Karpas-422 (cell line): ENCODE data around the gene ATP6V0B. TPM values are rescaled to one million over a fixed set of nuclear protein-coding genes. Genes with fewer than 3 reads are reported as not detected.
A peak's percentile ranks its signal among the peaks of the same experiment; 100 is the strongest.

Source experiments
- DNase-seq: peaks from one replicate; pipeline ENCODE4 v3.0.0-alpha.2; 2015
- H2AFZ ChIP-seq: fragments of 200-600 bp; sonication (generic); 2 replicates; pipeline ENCODE4 v1.6.1; 2014; ENCODE audit warnings: antibody characterized with exemption, low read length, mixed read lengths
- H3K27ac ChIP-seq: fragments of 200-600 bp; sonication (generic); 2 replicates; pipeline ENCODE4 v1.5.1; 2014; ENCODE audit warnings: mild to moderate bottlenecking, low read length, moderate library complexity
- H3K27me3 ChIP-seq: fragments of 200-600 bp; sonication (generic); 2 replicates; pipeline ENCODE4 v1.6.1; 2014; ENCODE audit warnings: low read length, mixed read lengths
- H3K36me3 ChIP-seq: fragments of 200-600 bp; sonication (generic); 2 replicates; pipeline ENCODE4 v1.6.1; 2014; ENCODE audit warnings: low read length, mixed read lengths; ENCODE audit not compliant: insufficient read depth
- H3K4me1 ChIP-seq: fragments of 200-600 bp; sonication (generic); 2 replicates; pipeline ENCODE4 v1.6.1; 2014; ENCODE audit warnings: mild to moderate bottlenecking, low read length, mixed read lengths
- H3K4me2 ChIP-seq: fragments of 200-600 bp; sonication (generic); 2 replicates; pipeline ENCODE4 v1.6.1; 2014; ENCODE audit warnings: low read length, low read depth, mild to moderate bottlenecking; ENCODE audit not compliant: poor library complexity, severe bottlenecking
- H3K4me3 ChIP-seq: fragments of 200-600 bp; sonication (generic); 2 replicates; pipeline ENCODE4 v1.5.1; 2014; ENCODE audit warnings: mild to moderate bottlenecking, antibody characterized with exemption, low read length, mixed read lengths
- H3K79me2 ChIP-seq: fragments of 200-600 bp; sonication (generic); 2 replicates; pipeline ENCODE4 v1.6.1; 2014; ENCODE audit warnings: mild to moderate bottlenecking, low read length, mixed read lengths
- H3K9ac ChIP-seq: fragments of 200-600 bp; sonication (generic); 2 replicates; pipeline ENCODE4 v1.6.0; 2014; ENCODE audit warnings: low read length
- H3K9me2 ChIP-seq: fragments of 200-600 bp; sonication (generic), shearing (Covaris generic); replicated peaks from 2 replicates; pipeline ENCODE4 v1.6.0; 2014; ENCODE audit warnings: mild to moderate bottlenecking, low read length, moderate library complexity; ENCODE audit not compliant: insufficient read depth
- H3K9me3 ChIP-seq: fragments of 300-700, 200-600 bp; sonication (generic); 2 replicates; pipeline ENCODE4 v1.6.1; 2014; ENCODE audit warnings: low read length, mixed read lengths
- H4K20me1 ChIP-seq: fragments of 200-600 bp; sonication (generic); 2 replicates; pipeline ENCODE4 v1.6.1; 2014; ENCODE audit warnings: mild to moderate bottlenecking, antibody characterized with exemption, low read length, low read depth; ENCODE audit not compliant: insufficient read depth
- total RNA-seq: library from RNA; depleted of rRNA; stranded (reverse); fragments of >200 nt; shearing (Covaris generic); gene quantifications from 2 replicates; pipeline ENCODE4 v1.2.3, GENCODE V29; 2014; ENCODE audit warnings: low replicate concordance

Gene ATP6V0B
- total RNA-seq, 1 experiment from 2014 or later = 386 TPM

DNA sequence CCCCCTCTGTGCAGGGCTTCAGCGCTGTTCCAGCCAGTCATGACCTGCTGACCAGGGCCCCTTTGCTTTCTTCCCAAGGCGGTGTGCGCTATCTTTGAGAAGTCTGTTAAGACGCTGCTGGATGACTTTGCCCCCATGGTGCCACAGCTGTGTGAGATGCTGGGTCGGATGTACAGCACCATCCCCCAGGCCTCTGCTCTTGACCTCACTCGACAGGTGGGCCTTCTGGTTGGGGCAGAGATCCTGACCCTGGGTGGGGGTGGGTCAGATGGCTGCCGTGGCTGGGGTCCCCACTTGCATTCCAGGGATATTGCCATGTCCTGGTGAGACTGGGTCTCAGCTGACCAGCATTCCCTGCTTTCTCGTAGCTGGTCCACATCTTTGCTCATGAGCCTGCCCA, 14.0 kb upstream of the ATP6V0B start:
- Histone ChIP-seq H3K9me2 (no peaks in the 10 kb centered on the region), H3K27ac (no peak overlapping the region), H3K27me3 (no peaks in the 10 kb centered on the region), H2AFZ (no peak overlapping the region), H3K4me1 (no peaks in the 10 kb centered on the region), H3K36me3 (no peaks in the 10 kb centered on the region; the same call in 1 of the 2 replicates), H3K4me2 (no peak overlapping the region), H3K79me2 (no peaks in the 10 kb centered on the region), H3K4me3 (no peak overlapping the region), H4K20me1 (no peaks in the 10 kb centered on the region), H3K9me3 (no peaks in the 10 kb centered on the region), H3K9ac (no peak overlapping the region)
- DNase-seq = no peak

DNA sequence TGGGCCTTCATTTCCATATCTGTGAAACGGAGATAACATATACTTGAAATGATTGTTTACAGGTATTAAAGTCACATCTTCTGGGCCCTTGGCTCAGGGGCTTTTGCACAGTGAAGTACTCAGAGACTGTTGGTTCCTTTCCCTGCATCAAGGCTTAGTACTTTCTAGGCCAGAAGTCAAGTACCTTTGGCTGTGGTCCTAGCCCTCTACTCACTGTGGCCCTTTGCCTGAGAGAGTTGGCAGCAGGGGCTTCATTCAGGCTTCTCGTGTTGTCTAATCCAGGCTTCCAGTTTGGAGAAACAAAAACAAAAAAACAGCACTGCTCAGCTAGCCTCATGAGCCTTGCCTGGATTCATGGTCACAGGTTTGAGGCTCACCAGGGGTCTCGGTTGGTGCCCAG, 13.1 kb upstream of the ATP6V0B start:
- no peaks in the 10 kb centered on the region for H3K9me3 ChIP-seq
- no peaks in the 10 kb centered on the region for H3K9me2 ChIP-seq
- H2AFZ ChIP-seq = no peak overlapping the region
- no peak overlapping the region for H3K27ac ChIP-seq
- no peaks in the 10 kb centered on the region for H3K27me3 ChIP-seq
- no peak for DNase-seq
- no peaks in the 10 kb centered on the region for H4K20me1 ChIP-seq
- no peak overlapping the region for H3K9ac ChIP-seq
- no peak overlapping the region for H3K4me3 ChIP-seq
- H3K36me3 ChIP-seq = no peaks in the 10 kb centered on the region; the same call in 1 of the 2 replicates
- H3K4me1 ChIP-seq = no peaks in the 10 kb centered on the region
- no peaks in the 10 kb centered on the region for H3K79me2 ChIP-seq
- no peak overlapping the region for H3K4me2 ChIP-seq

DNA sequence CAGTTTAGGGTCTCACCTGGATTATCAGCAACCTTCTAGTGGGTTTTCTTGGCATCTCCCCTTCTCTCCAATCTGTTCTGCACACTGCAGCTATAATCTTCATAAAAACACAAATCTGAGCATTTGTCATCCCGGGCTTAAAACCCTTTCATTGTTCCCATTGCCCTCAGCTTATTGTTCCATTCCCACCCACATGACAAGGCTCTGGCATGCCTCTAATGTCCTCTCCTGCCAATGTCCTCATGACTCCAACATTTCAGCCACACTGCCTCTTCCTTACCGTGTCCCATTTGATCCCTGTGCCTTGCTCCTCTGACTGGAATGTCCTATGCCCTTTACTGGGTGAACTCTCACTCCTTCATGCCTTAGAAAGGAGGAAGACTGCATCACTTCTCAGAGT, 12.4 kb upstream of the ATP6V0B start:
- DNase-seq = no peak
- Histone ChIP-seq H3K9me3 (no peaks in the 10 kb centered on the region), H2AFZ (no peak overlapping the region), H3K4me1 (no peaks in the 10 kb centered on the region), H4K20me1 (no peaks in the 10 kb centered on the region), H3K4me2 (no peak overlapping the region), H3K27ac (no peak overlapping the region), H3K36me3 (no peaks in the 10 kb centered on the region; the same call in 1 of the 2 replicates), H3K79me2 (no peaks in the 10 kb centered on the region), H3K27me3 (no peaks in the 10 kb centered on the region), H3K9ac (no peak overlapping the region), H3K9me2 (no peaks in the 10 kb centered on the region), H3K4me3 (no peak overlapping the region)

DNA sequence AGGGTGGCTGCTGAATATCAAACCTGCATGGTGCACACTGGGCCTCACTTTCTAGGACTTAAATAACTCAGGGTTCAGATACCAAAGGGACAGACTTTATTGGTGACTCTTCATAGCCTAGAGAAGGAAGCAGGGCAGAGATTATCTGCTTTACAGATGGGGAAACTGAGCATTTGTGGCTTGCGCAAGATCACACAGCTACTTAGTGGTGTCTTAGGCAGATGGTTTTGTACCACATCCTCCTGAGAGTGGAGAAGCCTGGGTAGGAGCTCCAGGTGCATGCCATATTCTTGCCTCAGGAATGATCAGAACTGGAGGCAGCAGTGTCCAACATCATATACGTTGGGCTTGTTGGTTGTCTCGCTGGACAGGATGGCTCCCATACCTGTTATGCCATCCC, 11.8 kb upstream of the ATP6V0B start:
- H2AFZ ChIP-seq = no peak overlapping the region
- no peak overlapping the region for H3K9ac ChIP-seq
- no peak overlapping the region for H3K27ac ChIP-seq
- no peaks in the 10 kb centered on the region for H4K20me1 ChIP-seq
- no peaks in the 10 kb centered on the region for H3K9me2 ChIP-seq
- no peak overlapping the region for H3K4me2 ChIP-seq
- H3K9me3 ChIP-seq = no peaks in the 10 kb centered on the region
- no peaks in the 10 kb centered on the region for H3K27me3 ChIP-seq
- no peaks in the 10 kb centered on the region for H3K79me2 ChIP-seq
- no peaks in the 10 kb centered on the region for H3K4me1 ChIP-seq
- DNase-seq = no peak
- H3K36me3 ChIP-seq = no peaks in the 10 kb centered on the region; the same call in 1 of the 2 replicates
- no peak overlapping the region for H3K4me3 ChIP-seq

DNA sequence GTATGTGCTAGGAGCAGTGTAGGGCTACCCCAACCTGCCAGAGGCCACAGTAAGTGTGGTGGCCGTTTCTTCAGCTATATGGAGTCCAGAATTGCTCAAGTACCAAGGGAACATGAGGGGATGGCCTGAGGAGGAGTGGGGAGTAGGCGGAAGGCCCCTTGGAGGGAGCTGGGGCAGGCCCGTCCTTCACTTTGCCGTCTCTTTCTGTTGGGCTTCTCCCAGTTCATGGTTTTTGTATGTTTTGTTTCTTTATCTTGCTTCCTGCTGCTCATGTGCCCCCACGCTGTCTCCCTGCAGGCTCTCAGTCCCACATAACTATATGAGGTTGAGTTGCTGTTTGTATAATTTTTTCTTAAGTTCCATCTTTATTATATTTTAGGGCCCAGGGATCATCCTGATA, 10.9 kb upstream of the ATP6V0B start:
- H3K4me2 ChIP-seq = no peak overlapping the region
- no peaks in the 10 kb centered on the region for H3K4me1 ChIP-seq
- H2AFZ ChIP-seq = no peak overlapping the region
- H3K9me3 ChIP-seq = no peaks in the 10 kb centered on the region
- no peak for DNase-seq
- H3K9ac ChIP-seq = no peak overlapping the region
- no peaks in the 10 kb centered on the region for H3K36me3 ChIP-seq
- H3K9me2 ChIP-seq = no peaks in the 10 kb centered on the region
- H4K20me1 ChIP-seq = no peaks in the 10 kb centered on the region
- no peaks in the 10 kb centered on the region for H3K79me2 ChIP-seq
- H3K4me3 ChIP-seq = no peak overlapping the region
- H3K27me3 ChIP-seq = no peaks in the 10 kb centered on the region
- no peak overlapping the region for H3K27ac ChIP-seq

DNA sequence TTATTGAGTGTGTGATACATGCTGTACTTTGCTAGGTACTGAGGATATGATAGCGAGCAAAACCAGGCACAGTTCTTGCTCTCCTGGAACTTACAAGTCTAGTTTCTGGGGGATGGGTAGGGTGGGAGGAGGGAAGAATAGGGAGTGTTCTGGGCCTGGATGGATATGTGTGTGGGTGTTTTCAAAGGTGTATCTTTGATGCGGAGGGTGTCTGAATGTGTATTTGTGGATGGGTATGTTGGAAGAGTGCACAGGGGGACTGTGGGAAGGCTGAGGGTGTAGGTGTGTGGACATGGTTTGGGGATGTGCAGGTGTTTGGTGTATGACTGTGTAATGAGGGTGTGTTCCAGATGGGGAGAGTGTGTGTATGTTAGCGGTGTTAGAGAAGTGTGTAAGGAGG, 9.4 kb upstream of the ATP6V0B start:
- H3K27ac ChIP-seq = no peak overlapping the region
- H3K4me2 ChIP-seq = no peak overlapping the region
- peaks cover 4% of the 10 kb centered on the region for H3K79me2 ChIP-seq
- no peak overlapping the region for H2AFZ ChIP-seq
- no peaks in the 10 kb centered on the region for H3K9me3 ChIP-seq
- no peak for DNase-seq
- 0 out of 2 replicates have a peak, but pooled peaks cover 2% of the 10 kb centered on the region for H4K20me1 ChIP-seq
- no peaks in the 10 kb centered on the region for H3K9me2 ChIP-seq
- H3K9ac ChIP-seq = no peak overlapping the region
- no peaks in the 10 kb centered on the region for H3K36me3 ChIP-seq
- no peak overlapping the region for H3K4me3 ChIP-seq
- no peaks in the 10 kb centered on the region for H3K27me3 ChIP-seq
- H3K4me1 ChIP-seq = peaks cover 4% of the 10 kb centered on the region

DNA sequence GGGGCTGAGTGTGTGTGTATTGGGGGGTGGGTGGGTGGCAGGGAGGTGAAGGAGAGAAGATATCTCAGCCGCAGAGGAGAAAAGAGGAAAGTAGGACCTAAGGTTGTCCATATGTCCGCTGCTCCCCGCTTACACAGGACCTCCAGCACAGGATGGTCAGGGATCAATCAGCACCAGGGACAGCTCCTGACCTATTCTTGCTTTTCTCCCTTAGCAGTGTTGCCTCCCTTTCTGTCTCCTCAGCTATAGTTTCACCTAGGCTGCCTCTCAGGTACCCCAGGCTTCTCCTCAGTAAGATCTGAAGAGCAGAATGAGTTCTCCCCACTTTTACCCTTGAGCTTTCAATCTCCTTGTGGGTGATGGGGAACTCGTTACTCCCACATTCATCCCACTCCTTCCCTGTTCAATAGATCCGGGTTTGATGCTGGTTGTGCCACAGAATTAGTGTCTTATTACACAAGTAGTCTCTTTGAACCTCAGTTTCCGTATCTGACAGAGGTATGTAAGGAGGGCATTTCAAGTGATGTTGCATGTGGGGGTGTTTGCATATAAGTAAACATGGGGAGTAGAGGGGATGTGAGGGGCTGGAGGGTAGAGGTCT, 6.3 kb upstream of the ATP6V0B start:
- Histone ChIP-seq H3K79me2 (peaks cover 20% of the 10 kb centered on the region), H3K9ac (no peak overlapping the region), H3K9me2 (no peaks in the 10 kb centered on the region), H4K20me1 (0 out of 2 replicates have a peak, but pooled peaks cover 6% of the 10 kb centered on the region), H3K4me1 (peaks cover 15% of the 10 kb centered on the region), H3K4me2 (no peak overlapping the region), H3K9me3 (no peaks in the 10 kb centered on the region), H2AFZ (no peak overlapping the region), H3K4me3 (no peak overlapping the region), H3K27ac (no peak overlapping the region), H3K27me3 (no peaks in the 10 kb centered on the region), H3K36me3 (peaks cover 15% of the 10 kb centered on the region; the same call in 1 of the 2 replicates)
- DNase-seq = peak; percentile 72

DNA sequence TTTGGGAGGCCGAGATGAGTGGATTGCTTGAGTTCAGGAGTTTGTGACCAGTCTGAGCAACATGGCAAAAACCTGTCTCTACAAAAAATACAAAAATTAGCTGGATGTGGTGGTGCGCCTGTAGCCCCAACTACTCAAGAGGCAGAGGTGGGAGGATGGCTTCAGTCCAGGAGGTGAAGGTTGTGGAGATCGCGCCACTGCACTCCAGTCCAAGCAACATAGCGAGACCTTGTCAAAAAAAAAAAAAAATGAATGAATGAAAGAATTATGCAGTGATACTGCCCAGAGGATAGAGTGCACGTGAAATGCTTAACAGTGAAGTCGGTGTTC, 5.4 kb upstream of the ATP6V0B start:
- Histone ChIP-seq H3K4me2 (peak overlapping the region; percentile 49), H3K27ac (no peak overlapping the region), H3K27me3 (no peaks in the 10 kb centered on the region), H4K20me1 (0 out of 2 replicates have a peak, but pooled peaks cover 6% of the 10 kb centered on the region), H3K36me3 (peaks cover 15% of the 10 kb centered on the region; the same call in 1 of the 2 replicates), H3K79me2 (peaks cover 20% of the 10 kb centered on the region), H3K9ac (no peak overlapping the region), H3K9me2 (no peaks in the 10 kb centered on the region), H2AFZ (no peak overlapping the region), H3K9me3 (no peaks in the 10 kb centered on the region), H3K4me3 (peak overlapping the region; percentile 21; the same call in 1 of the 2 replicates), H3K4me1 (peaks cover 25% of the 10 kb centered on the region)
- no peak for DNase-seq
